ENCODE results near the gene DPP10.

The DPP10 gene

DNA sequence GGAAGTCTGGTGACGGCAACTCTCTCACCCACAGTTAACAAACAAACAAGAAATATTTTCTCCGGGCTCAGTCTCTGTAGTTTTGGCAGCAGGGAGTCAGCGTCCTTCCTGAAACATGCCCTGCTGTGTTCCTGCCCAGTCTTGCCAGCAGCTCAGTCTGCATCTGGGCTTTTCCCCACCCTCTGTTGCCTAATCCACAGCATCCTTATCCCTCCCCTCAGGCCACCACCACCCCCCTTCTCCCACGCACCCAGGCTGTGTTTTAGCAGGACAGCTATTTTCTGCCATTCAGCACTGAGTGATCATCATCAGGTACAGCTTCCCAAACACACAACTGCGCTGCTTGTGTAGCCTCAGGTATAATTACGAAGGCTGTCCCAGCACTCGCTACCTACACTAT is 168.2 kb downstream of the DPP10 start:
- no peak for DNase-seq

DNA sequence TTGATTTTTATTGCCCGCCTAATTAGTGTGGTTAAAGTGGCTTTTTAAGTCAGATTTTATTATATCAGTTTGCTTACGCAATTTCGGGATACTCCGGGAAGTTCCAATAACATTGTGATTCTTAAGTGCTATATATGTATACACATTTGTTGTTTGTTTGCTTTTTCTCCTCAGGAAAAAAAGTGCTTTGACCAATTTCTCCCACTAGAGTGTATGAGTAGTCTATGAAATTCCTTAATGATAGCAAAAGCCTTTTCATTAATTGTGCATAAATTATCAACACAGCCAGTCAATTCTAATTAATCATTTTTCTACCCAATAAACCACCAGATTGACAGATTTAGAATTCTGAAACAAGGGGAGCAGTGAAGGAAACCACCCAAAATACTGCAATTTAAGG is 172.2 kb downstream of the DPP10 start:
- DNase-seq, result no peak

- DNase-seq, result no peak
Observed at GRCh38 chr2:114628481-114628880, 186.0 kb downstream of the DPP10 start.

DNA sequence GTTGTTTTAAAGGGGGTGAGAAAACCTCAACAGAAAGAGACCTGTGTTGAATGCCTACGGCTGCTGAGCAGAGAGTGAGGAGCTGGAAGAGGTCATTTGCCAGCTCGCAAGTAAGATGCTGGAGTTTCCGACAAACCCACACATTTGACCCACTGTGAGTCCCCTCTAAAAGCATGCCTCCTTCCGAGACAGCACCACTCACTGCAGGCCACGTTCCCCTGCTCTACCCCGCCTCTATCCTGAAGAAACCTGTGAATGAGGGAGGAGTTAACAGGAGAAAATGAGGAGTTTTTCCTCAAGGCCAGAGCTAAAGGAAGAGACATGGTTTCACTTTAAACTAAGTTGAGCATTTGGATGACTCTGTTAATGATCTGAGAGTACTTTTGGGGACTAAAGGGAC is 188.7 kb downstream of the DPP10 start:
- no peak for DNase-seq

DNA sequence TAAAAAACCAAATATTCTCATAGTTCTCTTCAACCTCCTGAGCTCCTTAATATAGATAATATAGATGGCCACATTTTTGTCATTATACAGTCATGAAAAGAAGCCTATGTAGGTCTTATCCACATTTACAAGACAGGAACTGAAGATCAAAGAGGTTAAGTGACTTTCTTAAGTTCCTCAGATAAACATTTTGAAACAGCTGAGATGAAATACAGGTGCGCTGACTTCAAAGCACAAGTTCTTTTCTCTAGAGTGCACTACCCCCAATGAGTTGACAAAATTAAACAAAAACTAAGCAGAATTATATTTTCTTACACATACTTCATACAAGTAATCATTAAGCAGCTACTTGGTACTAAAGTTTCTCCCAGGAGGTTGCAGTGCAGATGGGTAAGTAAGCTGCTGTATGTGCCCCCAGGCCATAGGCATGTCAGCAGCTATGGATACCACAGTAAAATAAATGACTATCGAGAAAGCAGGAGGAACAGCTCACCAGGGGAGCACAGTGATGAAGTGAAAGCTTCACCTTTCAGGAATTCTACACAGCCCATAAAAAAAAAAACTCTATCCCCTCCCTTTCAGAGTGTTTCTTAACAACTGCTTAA is 199.8 kb downstream of the DPP10 start:
- DNase-seq, result no peak

- DNase-seq, result no peak
Observed at GRCh38 chr2:114642988-114643553, 200.6 kb downstream of the DPP10 start.

GRCh38 chr2:114651933-114652332 is 209.5 kb downstream of the DPP10 start:
- no peak for DNase-seq

DNA sequence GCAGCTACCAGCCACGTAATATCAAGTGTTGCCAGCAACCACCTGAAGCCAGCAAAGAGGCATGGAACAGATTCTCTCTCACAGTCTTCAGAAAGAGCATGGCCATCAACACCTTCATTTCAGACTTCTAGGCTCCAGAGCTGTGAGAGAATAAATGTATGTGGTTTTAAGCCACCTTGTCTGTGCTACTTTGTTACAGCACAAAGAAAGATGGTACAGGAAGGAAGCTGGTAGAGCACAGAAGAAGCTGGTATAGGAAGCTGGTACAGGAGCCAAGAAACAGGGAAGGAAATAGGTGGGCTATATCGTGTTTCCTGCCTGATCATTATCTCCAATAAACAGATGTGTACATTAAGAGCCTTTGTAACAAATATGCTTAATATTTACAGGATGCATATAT is 217.4 kb downstream of the DPP10 start:
- DNase-seq, result no peak

DNA sequence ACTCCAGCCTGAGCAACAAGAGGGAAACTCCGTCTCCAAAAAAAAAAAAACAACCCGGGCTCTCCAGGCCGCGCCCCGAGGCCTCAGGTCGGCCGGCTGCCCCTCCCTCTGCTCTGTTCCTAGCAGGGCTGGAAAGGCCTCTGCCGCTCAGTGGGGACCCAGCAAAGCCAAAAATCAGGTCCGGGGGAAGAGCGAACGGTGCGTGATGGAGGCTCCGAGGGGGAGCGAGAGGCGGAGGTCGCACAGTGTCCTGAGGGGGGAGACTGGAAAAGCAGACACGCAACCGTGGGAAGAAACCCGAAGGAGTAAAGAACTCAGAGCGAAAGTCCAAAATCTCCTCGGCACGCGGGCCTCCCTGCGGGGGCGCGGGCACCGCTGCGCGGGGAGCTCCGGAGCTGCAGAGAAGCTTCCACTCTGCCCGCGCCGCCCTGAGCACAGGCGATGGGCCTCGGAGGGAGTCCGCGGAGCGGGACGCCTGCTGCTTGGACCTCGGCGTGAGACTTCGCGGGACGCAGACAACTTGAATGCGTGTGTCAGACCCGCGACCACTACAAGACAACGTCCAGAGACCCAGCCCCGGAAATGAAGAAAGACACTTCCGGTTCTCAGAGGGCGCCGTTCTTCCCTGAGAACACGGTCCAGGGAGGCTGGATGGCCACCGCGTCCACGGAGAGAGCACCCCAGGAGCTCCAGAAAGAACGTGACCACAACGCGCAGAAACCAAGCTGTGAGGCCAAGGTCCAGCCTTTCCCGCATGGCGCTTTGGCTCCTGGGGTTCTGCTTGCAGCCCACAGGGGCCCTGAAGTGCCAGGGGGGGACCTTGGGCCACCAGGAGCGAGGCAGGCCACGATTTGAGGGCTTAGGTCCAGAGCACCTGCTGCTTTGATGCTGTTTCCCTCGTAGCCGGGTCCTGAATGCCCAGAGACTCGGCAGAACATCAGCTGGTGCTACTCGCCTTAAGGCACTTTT is 219.8 kb downstream of the DPP10 start:
- no peak for DNase-seq

- DNase-seq, result no peak
Observed at GRCh38 chr2:114668415-114668814, 226.0 kb downstream of the DPP10 start.

GRCh38 chr2:114683251-114683650 is 240.8 kb downstream of the DPP10 start:
- no peak for DNase-seq

- no peak for DNase-seq
Observed at GRCh38 chr2:114684403-114684802, 242.0 kb downstream of the DPP10 start.

DNA sequence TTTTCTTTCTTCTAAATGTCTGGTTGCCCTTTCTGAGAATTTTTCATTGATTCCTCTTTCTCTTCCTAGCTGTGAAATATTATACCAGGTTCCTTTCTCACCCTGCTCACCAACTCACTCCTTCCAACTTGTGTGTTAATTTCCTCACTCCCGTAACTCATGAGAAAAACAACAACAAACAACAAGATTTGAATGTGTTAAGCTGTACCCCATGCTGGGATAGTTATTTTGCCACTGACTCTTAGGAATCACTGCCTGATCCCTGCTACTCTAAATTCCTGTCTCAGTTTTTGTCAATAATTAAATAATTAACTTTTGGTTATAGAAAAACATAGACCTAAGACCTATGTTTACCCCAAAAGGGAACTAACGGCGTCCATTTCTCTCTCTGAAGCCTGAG is 242.7 kb downstream of the DPP10 start:
- DNase-seq, result no peak

GRCh38 chr2:114688241-114688640 is 245.8 kb downstream of the DPP10 start:
- no peak for DNase-seq

GRCh38 chr2:114698520-114698919 is 256.1 kb downstream of the DPP10 start:
- no peak for DNase-seq

DNA sequence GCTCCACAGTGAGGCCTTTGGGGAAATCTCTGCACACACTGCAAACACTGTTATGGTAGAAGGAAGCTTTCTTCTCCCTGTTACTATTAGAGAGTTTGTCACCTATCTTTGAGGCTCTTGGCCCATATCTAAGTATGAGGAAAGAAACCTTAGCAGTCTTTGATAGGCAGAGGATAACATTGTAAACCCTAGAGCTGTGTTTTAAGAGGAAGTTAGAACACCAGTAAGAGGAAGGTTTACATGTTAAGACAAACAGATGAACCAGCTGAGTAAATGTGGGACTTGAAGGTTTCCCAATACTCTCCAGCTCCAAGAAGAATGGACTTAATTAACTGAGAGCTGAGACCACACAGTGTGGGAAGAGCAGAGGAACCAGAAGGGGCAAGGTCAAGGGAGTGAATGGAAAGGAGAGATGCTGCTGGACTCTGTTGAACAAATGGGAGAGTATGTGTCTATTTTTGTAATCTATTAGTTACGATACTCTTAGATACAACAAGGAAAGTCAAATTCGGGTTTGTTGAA is 257.0 kb downstream of the DPP10 start:
- no peak for DNase-seq

GRCh38 chr2:114700440-114700839 is 258.0 kb downstream of the DPP10 start:
- no peak for DNase-seq

- no peak for DNase-seq
Observed at GRCh38 chr2:114709936-114710850, 267.8 kb downstream of the DPP10 start.

GRCh38 chr2:114714313-114714712 is 271.9 kb downstream of the DPP10 start:
- DNase-seq, result no peak

- DNase-seq, result no peak
Observed at GRCh38 chr2:114717049-114717448, 274.6 kb downstream of the DPP10 start.

GRCh38 chr2:114724454-114724853 is 282.0 kb downstream of the DPP10 start:
- DNase-seq, result no peak

GRCh38 chr2:114727012-114727411 is 284.6 kb downstream of the DPP10 start:
- DNase-seq, result no peak

DNA sequence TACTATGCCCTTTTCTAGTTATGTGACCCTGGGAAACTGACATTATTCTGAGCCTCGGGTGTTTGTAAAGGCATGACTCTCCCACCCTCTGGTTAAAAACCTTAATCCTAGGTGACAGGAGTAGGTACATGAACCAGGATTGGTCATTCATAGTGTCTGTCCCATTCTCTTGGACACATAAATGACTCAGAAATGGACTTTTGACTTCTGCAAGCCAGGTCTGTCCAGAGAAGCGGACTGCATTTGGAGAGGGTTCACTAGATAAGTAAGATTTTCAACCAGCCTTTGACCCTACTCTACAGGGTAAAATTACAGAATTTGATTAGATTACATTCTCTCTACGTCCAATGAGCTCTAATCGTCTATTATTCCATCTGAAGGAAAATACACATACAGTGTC is 285.9 kb downstream of the DPP10 start:
- no peak for DNase-seq
